Measurements from ENCODE around the gene SH2D4B. TPM values are rescaled to one million over a fixed set of nuclear protein-coding genes. Genes with fewer than 3 reads are reported as not detected.

Gene SH2D4B
- total and polyA plus RNA-seq, 2 of the 13 experiments (the other 11 are each of a cell fraction or from before 2014, with no cell fraction given) = not detected

- TF ChIP-seq ZNF17 (CRISPR knock-in tag; IDR thresholded peaks at IDR 0.05) = no peak
- TF ChIP-seq ZNF543 (CRISPR knock-in tag; IDR thresholded peaks at IDR 0.05) = no peak
- TF ChIP-seq PAXIP1 (CRISPR knock-in tag; conservative IDR thresholded peaks at IDR 0.05) = no peak
- TF ChIP-seq FOXA1 (IDR thresholded peaks at IDR 0.05) = no peak
- TF ChIP-seq FOXA1 (CRISPR knock-in tag; IDR thresholded peaks at IDR 0.05) = no peak
Measured at GRCh38 chr10:80528185-80528700, 9.5 kb upstream of the SH2D4B start (continued).

- ChIA-PET POLR2A (no interaction called here), CTCF (ENCODE audit: low intra/inter-chr PET ratio, low total read pairs) (interaction anchor here (2.1 kb wide), 1 partner anchor 85 kb away, joined by 9 read pairs; no protein-coding TSS in a partner anchor)
- no peak overlapping the region for H3K4me2 ChIP-seq (ENCODE audit: low read depth, low read length)
- no peak for TF ChIP-seq KLF9 (CRISPR knock-in tag; IDR thresholded peaks at IDR 0.05; ENCODE audit: low read depth)
- TF ChIP-seq REXO4 (CRISPR knock-in tag; IDR thresholded peaks at IDR 0.05; ENCODE audit: borderline replicate concordance) = no peak
- TF ChIP-seq HOXA7 (CRISPR knock-in tag; IDR thresholded peaks at IDR 0.05) = no peak
- no peak for TF ChIP-seq ZNF672 (CRISPR knock-in tag; IDR thresholded peaks at IDR 0.05)
- TF ChIP-seq ZNF30 (CRISPR knock-in tag; IDR thresholded peaks at IDR 0.05) = no peak
- no peak overlapping the region for H2AFZ ChIP-seq (ENCODE audit: low read length)
- H3K27ac ChIP-seq (ENCODE audit: extremely low read length, insufficient read depth, low read length) = no peak overlapping the region
- H3K27me3 ChIP-seq (ENCODE audit: control insufficient read depth in 1 of 2, insufficient read depth in 2 of 2, low read length in 2 of 2) = peaks cover 0 to 2% of the 10 kb centered on the region in 2 experiments; a peak in 3 of 5 replicates
- FAIRE-seq = no peak
- H3K4me3 ChIP-seq (replicated peaks in 1 of 3; ENCODE audit: insufficient read depth in 1 of 3, low read depth in 2 of 3, low read length in 3 of 3) = no peak overlapping the region
- no peak overlapping the region for H3K9ac ChIP-seq (ENCODE audit: insufficient read depth, low read depth, low read length)
- H4K20me1 ChIP-seq (ENCODE audit: insufficient read depth, low read length) = no peaks in the 10 kb centered on the region
- in situ Hi-C loops (cut with HindIII; ENCODE audit: extremely low pct_ligation_motif_present, low pct_unique_long_range_greater_than_20kb) (no loop called here), intact Hi-C loops (cut with micrococcal nuclease; ENCODE audit: unreplicated experiment) (no loop called here)
- no peak for ATAC-seq
- H3K36me3 ChIP-seq (replicated peaks in 1 of 2; ENCODE audit: control insufficient read depth in 1 of 2, insufficient read depth in 2 of 2, low read length in 2 of 2) = no peaks in the 10 kb centered on the region
- BruUV-seq (replicated peaks) = no TSS peak
- no peaks in the 10 kb centered on the region for H3K9me3 ChIP-seq (ENCODE audit: low read length)
- DNase-seq (ENCODE audit: low spot score) = no peak
- 33% methylated on average over 5 of the region's 6 CpGs for WGBS (ENCODE audit: low lambda C conversion rate)
- no peaks in the 10 kb centered on the region for H3K79me2 ChIP-seq (ENCODE audit: insufficient read depth, low read length)
- H3K4me1 ChIP-seq (ENCODE audit: insufficient read depth, low read length) = peaks cover 10% of the 10 kb centered on the region
Measured at GRCh38 chr10:80528901-80529300, 8.8 kb upstream of the SH2D4B start.

Measured in HepG2 (cell line).